Measurements from ENCODE around the gene TNS3. TPM values are rescaled to one million over a fixed set of nuclear protein-coding genes. Genes with fewer than 3 reads are reported as not detected.
A peak's percentile ranks its signal among the peaks of the same experiment; 100 is the strongest.

Gene TNS3
- total and polyA plus RNA-seq, 2 of the 13 experiments (the other 11 are each of a cell fraction or from before 2014, with no cell fraction given) = 52.9 to 55.7 TPM

- TF ChIP-seq ZNF607 (CRISPR knock-in tag; IDR thresholded peaks at IDR 0.05; ENCODE audit: borderline replicate concordance) (no peak), ZNF333 (CRISPR knock-in tag; IDR thresholded peaks at IDR 0.05; ENCODE audit: borderline replicate concordance) (0 out of 2 replicates have a peak, but pooled peaks have one; percentile 44), NR2C2 (CRISPR knock-in tag; IDR thresholded peaks at IDR 0.05; ENCODE audit: borderline replicate concordance) (peak; percentile 78), TBL1XR1 (IDR thresholded peaks at IDR 0.05; ENCODE audit: borderline replicate concordance, low read length, partially characterized antibody) (peak; percentile 33), ZFP62 (CRISPR knock-in tag; IDR thresholded peaks at IDR 0.05) (no peak), RNF2 (conservative IDR thresholded peaks at IDR 0.05; ENCODE audit: low read depth) (no peak), MTA1 (CRISPR knock-in tag; IDR thresholded peaks at IDR 0.05; ENCODE audit: borderline replicate concordance) (peak; percentile 71; the same call in 1 of the 2 replicates), ZBTB37 (CRISPR knock-in tag; IDR thresholded peaks at IDR 0.05) (peak; percentile 98), ZSCAN20 (CRISPR knock-in tag; IDR thresholded peaks at IDR 0.05; ENCODE audit: borderline replicate concordance) (no peak), BRF2 (CRISPR knock-in tag; IDR thresholded peaks at IDR 0.05) (no peak), ZNF275 (CRISPR knock-in tag; IDR thresholded peaks at IDR 0.05; ENCODE audit: borderline replicate concordance) (0 out of 2 replicates have a peak, but pooled peaks have one; percentile 26), ARNT2 (CRISPR knock-in tag; IDR thresholded peaks at IDR 0.05; ENCODE audit: low read depth) (no peak), SRSF1 (optimal IDR thresholded peaks at IDR 0.05; ENCODE audit: low read depth, low read length) (no peak), PITX1 (CRISPR knock-in tag; IDR thresholded peaks at IDR 0.05) (peak; percentile 63; the same call in 1 of the 2 replicates), ZFP90 (CRISPR knock-in tag; IDR thresholded peaks at IDR 0.05; ENCODE audit: borderline replicate concordance) (no peak), KMT2A (CRISPR knock-in tag; IDR thresholded peaks at IDR 0.05) (peak; percentile 40; the same call in 1 of the 2 replicates), ZNF138 (CRISPR knock-in tag; IDR thresholded peaks at IDR 0.05; ENCODE audit: low read depth) (no peak), ETV5 (CRISPR knock-in tag; IDR thresholded peaks at IDR 0.05; ENCODE audit: borderline replicate concordance) (peak; percentile 58; the same call in 1 of the 2 replicates), ZNF362 (CRISPR knock-in tag; IDR thresholded peaks at IDR 0.05; ENCODE audit: borderline replicate concordance) (no peak), CEBPB (IDR thresholded peaks at IDR 0.05; ENCODE audit: borderline replicate concordance, low read depth, low read length) (no peak), HIVEP1 (CRISPR knock-in tag; IDR thresholded peaks at IDR 0.05) (0 out of 2 replicates have a peak, but pooled peaks have one; percentile 50), DRAP1 (CRISPR knock-in tag; IDR thresholded peaks at IDR 0.05) (peak; percentile 11; the same call in 1 of the 2 replicates), MLLT10 (CRISPR knock-in tag; IDR thresholded peaks at IDR 0.05) (no peak)
These were observed 83.5 kb downstream of the TNS3 start (continued) for GRCh38 chr7:47498229-47499056.

Measured in HepG2 (cell line).